Measurements from ENCODE around the gene CEP72. TPM values are rescaled to one million over a fixed set of nuclear protein-coding genes. Genes with fewer than 3 reads are reported as not detected.

Gene CEP72
- polyA plus RNA-seq, 1 of the 3 experiments (the other 2 are of a cell fraction), result 4.4 TPM

- ChIA-PET CTCF (interaction anchor here (1.7 kb wide), 1 partner anchor 37 kb away, joined by 4 read pairs; no protein-coding TSS in a partner anchor), POLR2A (no interaction called here)
- Histone ChIP-seq H3K36me3 (replicated peaks in 1 of 2; ENCODE audit: control insufficient read depth in 1 of 2, insufficient read depth in 2 of 2, low read length in 1 of 2) (peaks cover 8 to 28% of the 10 kb centered on the region in 2 experiments), H3K4me3 (ENCODE audit: low read depth in 2 of 2, low read length in 1 of 2) (no peak overlapping the region), H3K4me2 (no peak overlapping the region), H3K9ac (no peak overlapping the region), H4K20me1 (ENCODE audit: insufficient read depth) (peaks cover 4% of the 10 kb centered on the region; the same call in 1 of the 2 replicates), H2AFZ (ENCODE audit: low read depth) (no peak overlapping the region), H3K27me3 (ENCODE audit: insufficient read depth) (no peaks in the 10 kb centered on the region), H3K9me2 (no peaks in the 10 kb centered on the region), H3K79me2 (ENCODE audit: insufficient read depth) (no peaks in the 10 kb centered on the region), H3K27ac (ENCODE audit: low read depth in 2 of 2, low read length in 1 of 2) (no peak overlapping the region), H3F3A (replicated peaks; ENCODE audit: insufficient read depth) (peaks cover 5% of the 10 kb centered on the region), H3K4me1 (ENCODE audit: control insufficient read depth in 1 of 2, insufficient read depth in 2 of 2, low read depth in 1 of 2, low read length in 1 of 2) (no peaks in the 10 kb centered on the region), H3K9me3 (no peaks in the 10 kb centered on the region)
- 95% methylated on average over 16 of the region's 18 CpGs for WGBS (ENCODE audit: low lambda C conversion rate)
- TF ChIP-seq ELF1 (IDR thresholded peaks at IDR 0.05), result no peak
- TF ChIP-seq TAF1 (IDR thresholded peaks at IDR 0.05; ENCODE audit: borderline replicate concordance, low read depth, low read length), result no peak
- no peak for TF ChIP-seq JUND (IDR thresholded peaks at IDR 0.05)
- TF ChIP-seq TEAD4 (IDR thresholded peaks at IDR 0.05; ENCODE audit: borderline replicate concordance, insufficient read depth), result no peak
- TF ChIP-seq NFIC (IDR thresholded peaks at IDR 0.05; ENCODE audit: borderline replicate concordance), result no peak
- no peak for TF ChIP-seq CHD2 (IDR thresholded peaks at IDR 0.05; ENCODE audit: low read length, partially characterized antibody)
- no peak for TF ChIP-seq RAD21 (IDR thresholded peaks at IDR 0.05; ENCODE audit: low read length)
- no peak for TF ChIP-seq GABPA (IDR thresholded peaks at IDR 0.05; ENCODE audit: low read depth)
- TF ChIP-seq NRF1 (IDR thresholded peaks at IDR 0.05; ENCODE audit: low read depth, low read length), result no peak
- DNase-seq, result no peak
Measured at GRCh38 chr5:635306-636055, 23.3 kb downstream of the CEP72 start.

- 94% methylated on average over 18 of the region's 20 CpGs for WGBS (ENCODE audit: low lambda C conversion rate)
- Histone ChIP-seq H3K4me3 (ENCODE audit: low read depth in 2 of 2, low read length in 1 of 2) (no peak overlapping the region), H3K9me2 (no peaks in the 10 kb centered on the region), H3K27me3 (ENCODE audit: insufficient read depth) (no peaks in the 10 kb centered on the region), H2AFZ (ENCODE audit: low read depth) (no peak overlapping the region), H3K79me2 (ENCODE audit: insufficient read depth) (no peaks in the 10 kb centered on the region), H3K4me1 (ENCODE audit: control insufficient read depth in 1 of 2, insufficient read depth in 2 of 2, low read depth in 1 of 2, low read length in 1 of 2) (no peaks in the 10 kb centered on the region), H3K36me3 (replicated peaks in 1 of 2; ENCODE audit: control insufficient read depth in 1 of 2, insufficient read depth in 2 of 2, low read length in 1 of 2) (peaks cover 8 to 35% of the 10 kb centered on the region in 2 experiments), H4K20me1 (ENCODE audit: insufficient read depth) (peaks cover 4% of the 10 kb centered on the region; the same call in 1 of the 2 replicates), H3K9ac (no peak overlapping the region), H3K4me2 (no peak overlapping the region), H3F3A (replicated peaks; ENCODE audit: insufficient read depth) (peaks cover 5% of the 10 kb centered on the region), H3K27ac (ENCODE audit: low read depth in 2 of 2, low read length in 1 of 2) (no peak overlapping the region), H3K9me3 (no peaks in the 10 kb centered on the region)
- POLR2A ChIA-PET, result no interaction called here
- DNase-seq, result no peak
- CTCF ChIA-PET, result interaction anchor here (1.7 kb wide), 1 partner anchor 35 kb away, joined by 4 read pairs; no protein-coding TSS in a partner anchor
- no peak for TF ChIP-seq MAX (IDR thresholded peaks at IDR 0.05; ENCODE audit: low read depth)
- TF ChIP-seq EP300 (IDR thresholded peaks at IDR 0.05; ENCODE audit: borderline replicate concordance in 1 of 2, low read depth in 1 of 2, low read length in 1 of 2), result no peak
- TF ChIP-seq TCF12 (IDR thresholded peaks at IDR 0.05), result no peak
- no peak for TF ChIP-seq REST (IDR thresholded peaks at IDR 0.05; ENCODE audit: low read depth, low read length)
- TF ChIP-seq RFX5 (IDR thresholded peaks at IDR 0.05; ENCODE audit: low read length), result no peak
- TF ChIP-seq SMC3 (IDR thresholded peaks at IDR 0.05; ENCODE audit: low read depth, low read length), result no peak
- TF ChIP-seq RCOR1 (IDR thresholded peaks at IDR 0.05; ENCODE audit: low read length), result no peak
- no peak for TF ChIP-seq JUND (IDR thresholded peaks at IDR 0.05)
- no peak for TF ChIP-seq GATA2 (CRISPR knock-in tag; IDR thresholded peaks at IDR 0.05)
- TF ChIP-seq SIN3A (IDR thresholded peaks at IDR 0.05; ENCODE audit: borderline replicate concordance, low read depth, low read length), result no peak
- TF ChIP-seq RAD21 (IDR thresholded peaks at IDR 0.05; ENCODE audit: low read length), result no peak
- no peak for TF ChIP-seq ZBTB33 (IDR thresholded peaks at IDR 0.05; ENCODE audit: borderline replicate concordance, low read depth)
- TF ChIP-seq, protein P1, sequence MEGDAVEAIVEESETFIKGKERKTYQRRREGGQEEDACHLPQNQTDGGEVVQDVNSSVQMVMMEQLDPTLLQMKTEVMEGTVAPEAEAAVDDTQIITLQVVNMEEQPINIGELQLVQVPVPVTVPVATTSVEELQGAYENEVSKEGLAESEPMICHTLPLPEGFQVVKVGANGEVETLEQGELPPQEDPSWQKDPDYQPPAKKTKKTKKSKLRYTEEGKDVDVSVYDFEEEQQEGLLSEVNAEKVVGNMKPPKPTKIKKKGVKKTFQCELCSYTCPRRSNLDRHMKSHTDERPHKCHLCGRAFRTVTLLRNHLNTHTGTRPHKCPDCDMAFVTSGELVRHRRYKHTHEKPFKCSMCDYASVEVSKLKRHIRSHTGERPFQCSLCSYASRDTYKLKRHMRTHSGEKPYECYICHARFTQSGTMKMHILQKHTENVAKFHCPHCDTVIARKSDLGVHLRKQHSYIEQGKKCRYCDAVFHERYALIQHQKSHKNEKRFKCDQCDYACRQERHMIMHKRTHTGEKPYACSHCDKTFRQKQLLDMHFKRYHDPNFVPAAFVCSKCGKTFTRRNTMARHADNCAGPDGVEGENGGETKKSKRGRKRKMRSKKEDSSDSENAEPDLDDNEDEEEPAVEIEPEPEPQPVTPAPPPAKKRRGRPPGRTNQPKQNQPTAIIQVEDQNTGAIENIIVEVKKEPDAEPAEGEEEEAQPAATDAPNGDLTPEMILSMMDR (IDR thresholded peaks at IDR 0.05), result no peak
Measured at GRCh38 chr5:636951-637350, 24.8 kb downstream of the CEP72 start.

Measured in SK-N-SH (cell line).